ENCODE results near the gene RAB4B.
A peak's percentile ranks its signal among the peaks of the same experiment; 100 is the strongest.

RAB4B gene

GRCh38 chr19:40797963-40798682, 20.1 kb downstream of the RAB4B start (continued):
- no peak for TF ChIP-seq EGR2 (tag by site-specific recombination; IDR thresholded peaks at IDR 0.05; ENCODE audit: low read depth)
- TF ChIP-seq ZNF112 (tag by site-specific recombination; IDR thresholded peaks at IDR 0.05), result no peak
- peak; percentile 98 for TF ChIP-seq ZNF223 (tag by site-specific recombination; IDR thresholded peaks at IDR 0.05)
- no peak for TF ChIP-seq ZNF16 (tag by site-specific recombination; IDR thresholded peaks at IDR 0.05; ENCODE audit: low read depth)
- peak; percentile 59; the same call in 1 of the 2 replicates for TF ChIP-seq ZNF394 (tag by site-specific recombination; IDR thresholded peaks at IDR 0.05; ENCODE audit: borderline replicate concordance)
- TF ChIP-seq ZSCAN4 (tag by site-specific recombination; IDR thresholded peaks at IDR 0.05), result no peak
- 0 out of 2 replicates have a peak, but pooled peaks have one; percentile 57 for TF ChIP-seq ZNF785 (tag by site-specific recombination; IDR thresholded peaks at IDR 0.05)
- peak; percentile 82; the same call in 1 of the 2 replicates for TF ChIP-seq ZXDB (tag by site-specific recombination; IDR thresholded peaks at IDR 0.05)
- TF ChIP-seq ZNF146 (tag by site-specific recombination; IDR thresholded peaks at IDR 0.05), result no peak
- TF ChIP-seq ZFP41 (tag by site-specific recombination; IDR thresholded peaks at IDR 0.05; ENCODE audit: borderline replicate concordance), result no peak
- 0 out of 2 replicates have a peak, but pooled peaks have one; percentile 34 for TF ChIP-seq ZIC2 (tag by site-specific recombination; IDR thresholded peaks at IDR 0.05)
- TF ChIP-seq ZNF140 (tag by site-specific recombination; IDR thresholded peaks at IDR 0.05), result no peak
- peak; percentile 57; the same call in 1 of the 2 replicates for TF ChIP-seq ZSCAN18 (tag by site-specific recombination; IDR thresholded peaks at IDR 0.05)
- no peak; the same call in 1 of the 2 replicates for TF ChIP-seq ZNF341 (tag by site-specific recombination; IDR thresholded peaks at IDR 0.05; ENCODE audit: low read depth)
- no peak for TF ChIP-seq ZNF776 (tag by site-specific recombination; IDR thresholded peaks at IDR 0.05; ENCODE audit: borderline replicate concordance)
- TF ChIP-seq ZNF629 (tag by site-specific recombination; IDR thresholded peaks at IDR 0.05), result no peak
- 0 out of 2 replicates have a peak, but pooled peaks have one; percentile 11 for TF ChIP-seq ZBTB10 (tag by site-specific recombination; IDR thresholded peaks at IDR 0.05)
- TF ChIP-seq ZNF610 (tag by site-specific recombination; IDR thresholded peaks at IDR 0.05; ENCODE audit: borderline replicate concordance), result no peak
- no peak for TF ChIP-seq SALL2 (tag by site-specific recombination; IDR thresholded peaks at IDR 0.05; ENCODE audit: borderline replicate concordance)
- TF ChIP-seq KLF7 (tag by site-specific recombination; IDR thresholded peaks at IDR 0.05; ENCODE audit: borderline replicate concordance), result no peak
- no peak for TF ChIP-seq GLI4 (tag by site-specific recombination; IDR thresholded peaks at IDR 0.05)
- TF ChIP-seq PBX3 (CRISPR knock-in tag; IDR thresholded peaks at IDR 0.05), result no peak
- TF ChIP-seq REST (tag by site-specific recombination; IDR thresholded peaks at IDR 0.05), result no peak
- no peak for TF ChIP-seq ZNF211 (tag by site-specific recombination; IDR thresholded peaks at IDR 0.05; ENCODE audit: low read depth)
- no peak for TF ChIP-seq ZNF626 (tag by site-specific recombination; IDR thresholded peaks at IDR 0.05)
- TF ChIP-seq ZNF239 (tag by site-specific recombination; IDR thresholded peaks at IDR 0.05), result no peak
- 0 out of 2 replicates have a peak, but pooled peaks have one; percentile 82 for TF ChIP-seq ZNF2 (tag by site-specific recombination; IDR thresholded peaks at IDR 0.05)
- TF ChIP-seq KLF9 (tag by site-specific recombination; IDR thresholded peaks at IDR 0.05; ENCODE audit: low read depth), result no peak
- no peak for TF ChIP-seq ZNF529 (tag by site-specific recombination; IDR thresholded peaks at IDR 0.05; ENCODE audit: insufficient replicate concordance)
- TF ChIP-seq ZNF580 (tag by site-specific recombination; IDR thresholded peaks at IDR 0.05), result peak; percentile 30; the same call in 1 of the 2 replicates
